Transverse colon (tissue), 3 donors: ENCODE data around the gene ARHGEF1.

Source experiments
- CTCF ChIP-seq, 5 experiments: fragments of 200-600 bp in 3 of 5; fragments of 450-650 bp in 2 of 5; sonication (generic) in 3 of 5; IDR thresholded peaks; 1 replicate in 2 of 5; 2 replicates in 3 of 5; pipeline ENCODE4 v1.5.1; 2016 to 2017; ENCODE audit warnings: antibody characterized with exemption in 5 of 5, inconsistent platforms in 3 of 5, mild to moderate bottlenecking in 2 of 5, moderate library complexity in 1 of 5
- EP300 ChIP-seq: sonication (generic); formaldehyde crosslinking; IDR thresholded peaks from one replicate; pipeline ENCODE4 v1.6.1; 2017; ENCODE audit warnings: antibody characterized with exemption, low read depth

GRCh38 chr19:41847351-41848105, 35.5 kb upstream of the ARHGEF1 start:
- no peak for TF ChIP-seq CTCF (IDR thresholded peaks at IDR 0.05)
- TF ChIP-seq EP300, result no peak
